Neuronal stem cell (in vitro differentiated cells): ENCODE measurements around the gene PIK3C2B.

Experiments
- DNase-seq: peaks from one replicate; pipeline ENCODE4 v3.0.0-alpha.2; 2013; ENCODE audit warnings: low spot score
- H2AFZ ChIP-seq: one replicate; pipeline ENCODE4 v1.6.1; 2013; ENCODE audit warnings: mild to moderate bottlenecking, low read length, inconsistent platforms
- H2AK5ac ChIP-seq: 2 replicates; pipeline ENCODE4 v1.6.1; 2013; ENCODE audit warnings: low read depth, mild to moderate bottlenecking, inconsistent platforms, low read length, moderate library complexity, mixed read lengths
- H2BK120ac ChIP-seq: 2 replicates; pipeline ENCODE4 v1.6.1; 2013; ENCODE audit warnings: low read depth, mild to moderate bottlenecking, inconsistent platforms, low read length, moderate library complexity, mixed read lengths
- H2BK12ac ChIP-seq: one replicate; pipeline ENCODE4 v1.6.1; 2013; ENCODE audit warnings: low read length, inconsistent platforms
- H2BK15ac ChIP-seq: 2 replicates; pipeline ENCODE4 v1.6.1; 2013; ENCODE audit warnings: mild to moderate bottlenecking, low read length, inconsistent platforms, mixed read lengths
- H2BK5ac ChIP-seq: one replicate; pipeline ENCODE4 v1.6.1; 2013; ENCODE audit warnings: inconsistent platforms, mild to moderate bottlenecking, low read length, moderate library complexity
- H3K14ac ChIP-seq: one replicate; pipeline ENCODE4 v1.6.1; 2013; ENCODE audit warnings: low read length, inconsistent platforms
- H3K18ac ChIP-seq: 2 replicates; pipeline ENCODE4 v1.6.1; 2013; ENCODE audit warnings: low read length, inconsistent platforms
- H3K23ac ChIP-seq: 2 replicates; pipeline ENCODE4 v1.6.1; 2013; ENCODE audit warnings: low read depth, mild to moderate bottlenecking, mixed read lengths, low read length, inconsistent platforms; ENCODE audit not compliant: poor library complexity
- H3K27ac ChIP-seq: replicated peaks from 3 replicates; pipeline ENCODE4 v1.5.1; 2013; ENCODE audit warnings: low read length, inconsistent platforms
- H3K27me3 ChIP-seq, 3 experiments: 2 replicates each; pipeline ENCODE4 v1.6.1; 2013; ENCODE audit warnings: low read length in 3 of 3, mild to moderate bottlenecking in 2 of 3, inconsistent platforms in 1 of 3, low read depth in 1 of 3, mixed read lengths in 1 of 3, moderate library complexity in 1 of 3; ENCODE audit not compliant: control insufficient read depth in 3 of 3, insufficient read depth in 3 of 3
- H3K36me3 ChIP-seq, 2 donors: replicated peaks in 1 of 2; 2 replicates each; pipeline ENCODE4 v1.6.1; 2013; ENCODE audit warnings: low read length in 2 of 2; ENCODE audit not compliant: control insufficient read depth in 2 of 2, insufficient read depth in 2 of 2
- H3K4ac ChIP-seq: 2 replicates; pipeline ENCODE4 v1.6.1; 2013; ENCODE audit warnings: inconsistent platforms, mild to moderate bottlenecking, low read length, moderate library complexity
- H3K4me1 ChIP-seq, 2 donors: 1 replicate in 1 of 2; 2 replicates in 1 of 2; pipeline ENCODE4 v1.6.1; 2013; ENCODE audit warnings: low read length in 2 of 2, low read depth in 1 of 2; ENCODE audit not compliant: control insufficient read depth in 2 of 2, insufficient read depth in 1 of 2
- H3K4me2 ChIP-seq: one replicate; pipeline ENCODE4 v1.6.1; 2013; ENCODE audit warnings: mild to moderate bottlenecking, low read length, inconsistent platforms; ENCODE audit not compliant: insufficient read depth, poor library complexity, severe bottlenecking
- H3K4me3 ChIP-seq, 2 donors: 2 replicates each; pipeline ENCODE4 v1.5.1; 2013; ENCODE audit warnings: low read length in 2 of 2, mild to moderate bottlenecking in 2 of 2, inconsistent platforms in 1 of 2, moderate library complexity in 1 of 2
- H3K79me1 ChIP-seq: one replicate; pipeline ENCODE4 v1.6.1; 2013; ENCODE audit warnings: low read depth, mild to moderate bottlenecking, inconsistent platforms, low read length, moderate library complexity
- H3K9ac ChIP-seq: one replicate; pipeline ENCODE4 v1.6.1; 2013; ENCODE audit warnings: mild to moderate bottlenecking, low read depth, low read length, inconsistent platforms; ENCODE audit not compliant: poor library complexity
- H3K9me3 ChIP-seq, 2 donors: replicated peaks in 1 of 2; 2 replicates each; pipeline versions ENCODE3 to v1.6.1; 2013; ENCODE audit warnings: low read length in 2 of 2, mild to moderate bottlenecking in 2 of 2, inconsistent platforms in 1 of 2, low read depth in 1 of 2, mixed read lengths in 1 of 2, moderate library complexity in 1 of 2; ENCODE audit not compliant: control insufficient read depth in 2 of 2, insufficient read depth in 1 of 2
- H4K8ac ChIP-seq: one replicate; pipeline ENCODE4 v1.6.1; 2013; ENCODE audit warnings: low read depth, mild to moderate bottlenecking, inconsistent platforms, low read length, moderate library complexity
- H4K91ac ChIP-seq: one replicate; pipeline ENCODE4 v1.6.1; 2013; ENCODE audit warnings: low read length, low read depth, mild to moderate bottlenecking, inconsistent platforms; ENCODE audit not compliant: poor library complexity
- WGBS, 2 donors: extraction: QIAGEN DNeasy Blood & Tissue Kit; methylation state at CpG; one replicate each; pipeline ENCODE4 v1.1.7; 2013; ENCODE audit warnings: missing lambda C conversion rate in 2 of 2, mixed read lengths in 1 of 2; ENCODE audit not compliant: insufficient read length in 2 of 2, insufficient replicate concordance in 1 of 2; ENCODE audit errors: extremely low coverage in 2 of 2; 5-methylcytosine and 5-hydroxymethylcytosine counted together

PIK3C2B gene

GRCh38 chr1:204532832-204533231 is 38.2 kb upstream of the PIK3C2B start:
- no peak overlapping the region for H3K4me2 ChIP-seq
- H3K4ac ChIP-seq, result no peak overlapping the region
- no peak overlapping the region for H3K14ac ChIP-seq
- H2AFZ ChIP-seq, result no peak overlapping the region
- H3K18ac ChIP-seq, result no peak overlapping the region
- H3K36me3 ChIP-seq, result peaks cover 36 to 98% of the 10 kb centered on the region in 2 donors
- no peaks in the 10 kb centered on the region for H3K4me1 ChIP-seq
- no peak overlapping the region for H3K4me3 ChIP-seq
- no peak overlapping the region for H3K23ac ChIP-seq
- no peak overlapping the region for H2AK5ac ChIP-seq
- H2BK5ac ChIP-seq, result no peak overlapping the region
- no peak overlapping the region for H3K27ac ChIP-seq
- H2BK120ac ChIP-seq, result no peak overlapping the region
- H3K9ac ChIP-seq, result no peak overlapping the region
- no peak overlapping the region for H2BK15ac ChIP-seq
- no peak overlapping the region for H4K8ac ChIP-seq
- no peaks in the 10 kb centered on the region for H3K27me3 ChIP-seq
- H4K91ac ChIP-seq, result no peak overlapping the region
- no peak overlapping the region for H2BK12ac ChIP-seq
- no peaks in the 10 kb centered on the region for H3K79me1 ChIP-seq
- H3K9me3 ChIP-seq, result no peaks in the 10 kb centered on the region
- no peak for DNase-seq

- no peak overlapping the region for H3K4ac ChIP-seq
- no peak overlapping the region for H4K8ac ChIP-seq
- H2BK120ac ChIP-seq, result no peak overlapping the region
- H2AK5ac ChIP-seq, result no peak overlapping the region
- H3K4me3 ChIP-seq, result no peak overlapping the region
- H2BK12ac ChIP-seq, result no peak overlapping the region
- WGBS, 2 donors, result no CpG with 5 or more reads among the region's 1 CpG
- H2BK15ac ChIP-seq, result no peak overlapping the region
- H2BK5ac ChIP-seq, result no peak overlapping the region
- no peak overlapping the region for H2AFZ ChIP-seq
- no peak overlapping the region for H3K4me2 ChIP-seq
- no peaks in the 10 kb centered on the region for H3K27me3 ChIP-seq
- H3K27ac ChIP-seq, result no peak overlapping the region
- no peaks in the 10 kb centered on the region for H3K4me1 ChIP-seq
- no peak overlapping the region for H3K18ac ChIP-seq
- no peak overlapping the region for H3K14ac ChIP-seq
- H3K79me1 ChIP-seq, result no peaks in the 10 kb centered on the region
- no peak overlapping the region for H4K91ac ChIP-seq
- no peaks in the 10 kb centered on the region for H3K9me3 ChIP-seq
- H3K23ac ChIP-seq, result no peak overlapping the region
- H3K9ac ChIP-seq, result no peak overlapping the region
- H3K36me3 ChIP-seq, result peaks cover 35 to 98% of the 10 kb centered on the region in 2 donors
- no peak for DNase-seq
Measured at GRCh38 chr1:204530932-204531331, 36.3 kb upstream of the PIK3C2B start.

- no peak overlapping the region for H3K4ac ChIP-seq
- no peaks in the 10 kb centered on the region for H3K9me3 ChIP-seq
- H3K14ac ChIP-seq, result no peak overlapping the region
- no peak overlapping the region for H2BK120ac ChIP-seq
- no peak overlapping the region for H2BK15ac ChIP-seq
- H3K18ac ChIP-seq, result no peak overlapping the region
- no peaks in the 10 kb centered on the region for H3K27me3 ChIP-seq
- no peaks in the 10 kb centered on the region for H3K4me1 ChIP-seq
- no peak overlapping the region for H2BK12ac ChIP-seq
- H3K79me1 ChIP-seq, result no peaks in the 10 kb centered on the region
- no peak overlapping the region for H3K23ac ChIP-seq
- H3K27ac ChIP-seq, result no peak overlapping the region
- no peak overlapping the region for H4K91ac ChIP-seq
- H3K4me2 ChIP-seq, result no peak overlapping the region
- H2AK5ac ChIP-seq, result no peak overlapping the region
- WGBS, 2 donors, result no CpG with 5 or more reads among the region's 7 CpGs
- no peak overlapping the region for H2AFZ ChIP-seq
- no peak overlapping the region for H3K4me3 ChIP-seq
- peaks cover 37 to 100% of the 10 kb centered on the region in 2 donors for H3K36me3 ChIP-seq
- H2BK5ac ChIP-seq, result peak overlapping the region; percentile 22
- no peak overlapping the region for H4K8ac ChIP-seq
- H3K9ac ChIP-seq, result no peak overlapping the region
- DNase-seq, result no peak
Measured at GRCh38 chr1:204529371-204529895, 34.8 kb upstream of the PIK3C2B start.

- Histone ChIP-seq H3K4me1 (no peaks in the 10 kb centered on the region), H2AK5ac (no peak overlapping the region), H3K36me3 (peaks cover 34 to 100% of the 10 kb centered on the region in 2 donors), H4K8ac (no peak overlapping the region), H3K27me3 (no peaks in the 10 kb centered on the region), H2BK15ac (no peak overlapping the region), H2BK120ac (no peak overlapping the region), H3K4me2 (no peak overlapping the region), H2AFZ (no peak overlapping the region), H2BK5ac (no peak overlapping the region), H3K4ac (no peak overlapping the region), H4K91ac (no peak overlapping the region), H3K9me3 (peaks cover 0 to 6% of the 10 kb centered on the region in 2 donors), H2BK12ac (no peak overlapping the region), H3K18ac (no peak overlapping the region), H3K27ac (no peak overlapping the region), H3K79me1 (peaks cover 2% of the 10 kb centered on the region), H3K4me3 (no peak overlapping the region), H3K14ac (no peak overlapping the region), H3K9ac (no peak overlapping the region), H3K23ac (no peak overlapping the region)
- no CpG with 5 or more reads among the region's 8 CpGs for WGBS, 2 donors
- no peak for DNase-seq
Measured at GRCh38 chr1:204528677-204529076, 34.1 kb upstream of the PIK3C2B start.
